OCI-LY7 (cell line): ENCODE results near the gene ZW10. TPM values are rescaled to one million over a fixed set of nuclear protein-coding genes. Genes with fewer than 3 reads are reported as not detected.

Source experiments
- BruUV-seq: library from RNA; stranded (reverse); fragments of 400-500 nt; replicated peaks from 2 replicates; lab custom pipeline; 2021; lab: Mats Ljungman, UMichigan
- CTCF ChIA-PET: fragments of 300-600 bp; sonication (Branson Sonifier 250); formaldehyde crosslinking; loops from one replicate; lab custom pipeline; 2022; ENCODE audit warnings: antibody characterized with exemption; ENCODE audit not compliant: unreplicated experiment; lab: Charles Lee
- POLR2A ChIA-PET: fragments of 300-600 bp; sonication (Branson Sonifier 250); formaldehyde crosslinking; loops from one replicate; lab custom pipeline; 2022; ENCODE audit warnings: antibody characterized with exemption; lab: Charles Lee
- DNase-seq: peaks from one replicate; pipeline ENCODE4 v3.0.0-alpha.2; 2015; ENCODE audit warnings: low spot score
- H2AFZ ChIP-seq: fragments of 200-600 bp; sonication (generic), shearing (Covaris generic); 2 replicates; pipeline ENCODE4 v1.6.1; 2014; ENCODE audit warnings: mild to moderate bottlenecking, antibody characterized with exemption, low read length, moderate library complexity
- H3K27ac ChIP-seq: fragments of 200-600 bp; sonication (generic); 2 replicates; pipeline ENCODE4 v1.5.1; 2014; ENCODE audit warnings: mixed run types, low read depth, mild to moderate bottlenecking, moderate library complexity, low read length, inconsistent platforms; ENCODE audit not compliant: poor library complexity, severe bottlenecking
- H3K36me3 ChIP-seq: fragments of 200-600 bp; sonication (generic); 2 replicates; pipeline ENCODE4 v1.6.1; 2014; ENCODE audit warnings: mild to moderate bottlenecking, antibody characterized with exemption, low read length, moderate library complexity, mixed read lengths; ENCODE audit not compliant: insufficient read depth
- H3K4me1 ChIP-seq: fragments of 200-600 bp; sonication (generic); 2 replicates; pipeline ENCODE4 v1.5.1; 2014; ENCODE audit warnings: mild to moderate bottlenecking, low read length; ENCODE audit not compliant: insufficient read depth, poor library complexity, severe bottlenecking
- H3K4me2 ChIP-seq: fragments of 200-600 bp; sonication (generic); 2 replicates; pipeline ENCODE4 v1.6.1; 2014; ENCODE audit warnings: mild to moderate bottlenecking, low read length
- H3K4me3 ChIP-seq: fragments of 200-600 bp; sonication (generic); 2 replicates; pipeline ENCODE4 v1.5.1; 2014; ENCODE audit warnings: mild to moderate bottlenecking, low read depth, low read length; ENCODE audit not compliant: poor library complexity, severe bottlenecking
- H3K79me2 ChIP-seq: fragments of 200-600 bp; sonication (generic); 2 replicates; pipeline ENCODE4 v1.6.1; 2016; ENCODE audit warnings: low read depth, mild to moderate bottlenecking, low read length, moderate library complexity, mixed read lengths; ENCODE audit not compliant: insufficient read depth
- H3K9me2 ChIP-seq: fragments of 200-600 bp; sonication (generic); 2 replicates; pipeline ENCODE4 v1.6.1; 2016; ENCODE audit warnings: mild to moderate bottlenecking, low read length, mixed read lengths; ENCODE audit not compliant: insufficient read depth
- H3K9me3 ChIP-seq: fragments of 200-600 bp; sonication (generic); 2 replicates; pipeline ENCODE4 v1.6.1; 2014; ENCODE audit warnings: mild to moderate bottlenecking, mixed run types, low read length, mixed read lengths
- H4K20me1 ChIP-seq: fragments of 200-600 bp; sonication (generic); 2 replicates; pipeline ENCODE4 v1.6.1; 2014; ENCODE audit warnings: mild to moderate bottlenecking, antibody characterized with exemption, low read length, moderate library complexity, mixed read lengths; ENCODE audit not compliant: insufficient read depth
- EZH2phosphoT487 ChIP-seq: fragments of 200-600 bp; sonication (generic); IDR thresholded peaks from 2 replicates; pipeline ENCODE4 v1.6.1; 2018; ENCODE audit warnings: low read depth, borderline replicate concordance, mild to moderate bottlenecking, mixed run types, antibody characterized with exemption, low read length, moderate library complexity, mixed read lengths
- intact Hi-C: fragments of 100-400 bp; cut with micrococcal nuclease; formaldehyde crosslinking; loops from one replicate; pipeline ENCODE4 v1.10.0; 2022; ENCODE audit not compliant: unreplicated experiment
- total RNA-seq, 2 experiments: library from RNA; depleted of rRNA in 1 of 2; stranded (reverse); fragments of >200 nt in 1 of 2; shearing (Covaris generic) in 1 of 2; gene quantifications; 2 replicates each; pipeline ENCODE4 v1.2.3, GENCODE V29; 2014 to 2022
- TF ChIP-seq, protein P1 (sequence below): fragments of 200-600 bp; sonication (generic); conservative IDR thresholded peaks from 2 replicates; pipeline ENCODE4 v1.5.1; 2014; ENCODE audit warnings: mild to moderate bottlenecking, antibody characterized with exemption, low read length, moderate library complexity, mixed read lengths

The ZW10 gene
- total RNA-seq, 2 experiments from 2014 or later = 18.9 to 19.9 TPM

- Histone ChIP-seq H4K20me1 (no peaks in the 10 kb centered on the region), H3K9me2 (no peaks in the 10 kb centered on the region), H3K27ac (no peak overlapping the region), H3K79me2 (no peaks in the 10 kb centered on the region), H3K4me3 (no peak overlapping the region), H3K4me2 (no peak overlapping the region), H3K9me3 (no peaks in the 10 kb centered on the region), H3K36me3 (no peaks in the 10 kb centered on the region), H3K4me1 (no peaks in the 10 kb centered on the region), H2AFZ (no peak overlapping the region)
- intact Hi-C loops = no loop called here
- POLR2A ChIA-PET = no interaction called here
- no peak for DNase-seq
- CTCF ChIA-PET = no interaction called here
- no TSS peak for BruUV-seq
- TF ChIP-seq, protein P1, sequence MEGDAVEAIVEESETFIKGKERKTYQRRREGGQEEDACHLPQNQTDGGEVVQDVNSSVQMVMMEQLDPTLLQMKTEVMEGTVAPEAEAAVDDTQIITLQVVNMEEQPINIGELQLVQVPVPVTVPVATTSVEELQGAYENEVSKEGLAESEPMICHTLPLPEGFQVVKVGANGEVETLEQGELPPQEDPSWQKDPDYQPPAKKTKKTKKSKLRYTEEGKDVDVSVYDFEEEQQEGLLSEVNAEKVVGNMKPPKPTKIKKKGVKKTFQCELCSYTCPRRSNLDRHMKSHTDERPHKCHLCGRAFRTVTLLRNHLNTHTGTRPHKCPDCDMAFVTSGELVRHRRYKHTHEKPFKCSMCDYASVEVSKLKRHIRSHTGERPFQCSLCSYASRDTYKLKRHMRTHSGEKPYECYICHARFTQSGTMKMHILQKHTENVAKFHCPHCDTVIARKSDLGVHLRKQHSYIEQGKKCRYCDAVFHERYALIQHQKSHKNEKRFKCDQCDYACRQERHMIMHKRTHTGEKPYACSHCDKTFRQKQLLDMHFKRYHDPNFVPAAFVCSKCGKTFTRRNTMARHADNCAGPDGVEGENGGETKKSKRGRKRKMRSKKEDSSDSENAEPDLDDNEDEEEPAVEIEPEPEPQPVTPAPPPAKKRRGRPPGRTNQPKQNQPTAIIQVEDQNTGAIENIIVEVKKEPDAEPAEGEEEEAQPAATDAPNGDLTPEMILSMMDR = no peak
These were observed 48.7 kb downstream of the ZW10 start for GRCh38 chr11:113724778-113725177.

DNA sequence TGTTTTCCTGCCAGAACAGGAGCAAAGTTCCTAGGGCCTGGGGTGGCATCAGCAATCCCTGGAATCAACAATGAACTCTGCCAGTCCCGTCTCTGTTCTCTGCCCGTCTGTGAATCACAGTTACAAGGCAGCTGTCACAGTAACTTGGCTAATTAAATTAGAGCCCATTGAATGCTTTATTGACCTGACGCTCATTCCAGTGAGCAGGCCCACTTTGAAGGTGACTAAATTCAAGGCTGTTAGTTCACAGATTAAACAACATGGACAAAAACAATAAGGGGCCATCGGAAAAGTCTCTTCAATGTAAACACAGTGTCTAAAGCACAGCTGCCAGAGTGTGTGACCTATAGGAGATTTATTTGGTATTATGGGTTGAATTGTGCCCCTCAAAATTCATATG lies 49.7 kb downstream of the ZW10 start:
- Histone ChIP-seq H3K9me2 (no peaks in the 10 kb centered on the region), H3K4me3 (no peak overlapping the region), H3K4me2 (no peak overlapping the region), H2AFZ (no peak overlapping the region), H3K9me3 (no peaks in the 10 kb centered on the region), H4K20me1 (no peaks in the 10 kb centered on the region), H3K36me3 (no peaks in the 10 kb centered on the region), H3K79me2 (no peaks in the 10 kb centered on the region), H3K27ac (no peak overlapping the region), H3K4me1 (no peaks in the 10 kb centered on the region)
- CTCF ChIA-PET = no interaction called here
- no peak for TF ChIP-seq EZH2phosphoT487
- TF ChIP-seq, protein P1 = no peak
- no TSS peak for BruUV-seq
- no peak for DNase-seq
- POLR2A ChIA-PET = no interaction called here
- intact Hi-C loops = no loop called here

DNA sequence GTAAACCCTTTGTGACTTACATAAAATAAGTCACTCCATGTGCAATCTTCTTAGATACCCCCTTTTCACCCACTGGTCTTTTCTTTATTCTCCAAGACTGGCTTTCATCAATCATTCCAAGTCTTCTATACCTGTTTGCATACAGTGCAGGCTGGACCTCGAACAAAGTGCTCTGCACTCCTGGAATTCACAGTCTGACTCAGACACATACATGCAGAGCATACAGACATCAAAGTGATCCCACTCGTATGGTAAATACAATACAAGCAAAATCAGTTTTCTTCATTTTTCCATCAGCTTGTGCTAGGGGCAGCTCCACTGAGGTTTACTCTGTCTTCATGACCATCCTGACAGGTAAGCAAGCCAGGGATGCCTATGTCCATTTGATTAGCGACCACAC lies 50.6 kb downstream of the ZW10 start:
- no peaks in the 10 kb centered on the region for H3K36me3 ChIP-seq
- TF ChIP-seq EZH2phosphoT487 = no peak
- TF ChIP-seq, protein P1 = no peak
- no peak overlapping the region for H3K4me2 ChIP-seq
- POLR2A ChIA-PET = no interaction called here
- H3K9me2 ChIP-seq = no peaks in the 10 kb centered on the region
- H3K4me3 ChIP-seq = no peak overlapping the region
- H2AFZ ChIP-seq = no peak overlapping the region
- CTCF ChIA-PET = no interaction called here
- H3K79me2 ChIP-seq = no peaks in the 10 kb centered on the region
- intact Hi-C loops = no loop called here
- no TSS peak for BruUV-seq
- H4K20me1 ChIP-seq = no peaks in the 10 kb centered on the region
- H3K4me1 ChIP-seq = no peaks in the 10 kb centered on the region
- DNase-seq = no peak
- H3K27ac ChIP-seq = no peak overlapping the region
- H3K9me3 ChIP-seq = no peaks in the 10 kb centered on the region
